Calu3 (cell line): ENCODE data around the gene FAM50A. TPM values are rescaled to one million over a fixed set of nuclear protein-coding genes. Genes with fewer than 3 reads are reported as not detected.

Source experiments
- BruUV-seq: library from RNA; stranded (reverse); fragments of 400-500 nt; replicated peaks from 2 replicates; lab custom pipeline; 2021; lab: Mats Ljungman, UMichigan
- CTCF ChIA-PET: fragments of 300-600 bp; sonication (Branson Sonifier 250); formaldehyde crosslinking; loops from one replicate; lab custom pipeline; 2022; ENCODE audit warnings: antibody characterized with exemption; lab: Charles Lee
- DNase-seq: peaks from one replicate; pipeline ENCODE4 v3.0.0; 2022
- H3K27ac Mint-ChIP-seq: one replicate; pipeline ENCODE4 v1.8.0; 2022; ENCODE audit warnings: mixed read lengths; ENCODE audit not compliant: unreplicated experiment
- H3K27me3 Mint-ChIP-seq: one replicate; pipeline ENCODE4 v1.8.0; 2022; ENCODE audit warnings: mixed read lengths; ENCODE audit not compliant: unreplicated experiment
- H3K36me3 Mint-ChIP-seq: one replicate; pipeline ENCODE4 v1.8.0; 2022; ENCODE audit warnings: mild to moderate bottlenecking, moderate library complexity, mixed read lengths; ENCODE audit not compliant: insufficient read depth, unreplicated experiment
- H3K4me1 Mint-ChIP-seq: one replicate; pipeline ENCODE4 v1.8.0; 2022; ENCODE audit warnings: mild to moderate bottlenecking, low read depth, mixed read lengths; ENCODE audit not compliant: unreplicated experiment
- H3K4me3 Mint-ChIP-seq: one replicate; pipeline ENCODE4 v1.8.0; 2022; ENCODE audit warnings: mild to moderate bottlenecking, low read depth, moderate library complexity, mixed read lengths; ENCODE audit not compliant: unreplicated experiment
- H3K9me3 Mint-ChIP-seq: one replicate; pipeline ENCODE4 v1.8.0; 2022; ENCODE audit warnings: low read depth, mixed read lengths; ENCODE audit not compliant: unreplicated experiment
- intact Hi-C: fragments of 100-400 bp; cut with micrococcal nuclease; formaldehyde crosslinking; loops from one replicate; pipeline ENCODE4 v1.10.0; 2022; ENCODE audit not compliant: unreplicated experiment
- total RNA-seq: library from RNA; stranded (reverse); gene quantifications from 2 replicates; pipeline ENCODE4 v1.2.3, GENCODE V29; 2022
- TF ChIP-seq, protein P1 (sequence below): fragments of 200-600 bp; IDR thresholded peaks from one replicate; pipeline ENCODE4 v1.8.0; 2022; ENCODE audit warnings: antibody characterized with exemption; ENCODE audit not compliant: unreplicated experiment

The FAM50A gene
- total RNA-seq, 1 experiment from 2014 or later: 88.9 TPM

- DNase-seq: peak; percentile 39
- TF ChIP-seq, protein P1, sequence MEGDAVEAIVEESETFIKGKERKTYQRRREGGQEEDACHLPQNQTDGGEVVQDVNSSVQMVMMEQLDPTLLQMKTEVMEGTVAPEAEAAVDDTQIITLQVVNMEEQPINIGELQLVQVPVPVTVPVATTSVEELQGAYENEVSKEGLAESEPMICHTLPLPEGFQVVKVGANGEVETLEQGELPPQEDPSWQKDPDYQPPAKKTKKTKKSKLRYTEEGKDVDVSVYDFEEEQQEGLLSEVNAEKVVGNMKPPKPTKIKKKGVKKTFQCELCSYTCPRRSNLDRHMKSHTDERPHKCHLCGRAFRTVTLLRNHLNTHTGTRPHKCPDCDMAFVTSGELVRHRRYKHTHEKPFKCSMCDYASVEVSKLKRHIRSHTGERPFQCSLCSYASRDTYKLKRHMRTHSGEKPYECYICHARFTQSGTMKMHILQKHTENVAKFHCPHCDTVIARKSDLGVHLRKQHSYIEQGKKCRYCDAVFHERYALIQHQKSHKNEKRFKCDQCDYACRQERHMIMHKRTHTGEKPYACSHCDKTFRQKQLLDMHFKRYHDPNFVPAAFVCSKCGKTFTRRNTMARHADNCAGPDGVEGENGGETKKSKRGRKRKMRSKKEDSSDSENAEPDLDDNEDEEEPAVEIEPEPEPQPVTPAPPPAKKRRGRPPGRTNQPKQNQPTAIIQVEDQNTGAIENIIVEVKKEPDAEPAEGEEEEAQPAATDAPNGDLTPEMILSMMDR: no peak
- Mint-ChIP-seq H3K4me1 (peaks cover 11% of the 10 kb centered on the region), H3K27ac (no peak overlapping the region), H3K36me3 (peaks cover 67% of the 10 kb centered on the region), H3K4me3 (peak overlapping the region; percentile 68), H3K9me3 (no peaks in the 10 kb centered on the region), H3K27me3 (no peaks in the 10 kb centered on the region)
- BruUV-seq: no TSS peak
- intact Hi-C loops: no loop called here
- CTCF ChIA-PET: interaction anchor here (0.8 to 0.9 kb wide), 2 partner anchors 14 to 31 kb away, joined by 3 read pairs; no protein-coding TSS in a partner anchor
Measured at GRCh38 chrX:154486052-154486395, 42.1 kb downstream of the FAM50A start.

DNA sequence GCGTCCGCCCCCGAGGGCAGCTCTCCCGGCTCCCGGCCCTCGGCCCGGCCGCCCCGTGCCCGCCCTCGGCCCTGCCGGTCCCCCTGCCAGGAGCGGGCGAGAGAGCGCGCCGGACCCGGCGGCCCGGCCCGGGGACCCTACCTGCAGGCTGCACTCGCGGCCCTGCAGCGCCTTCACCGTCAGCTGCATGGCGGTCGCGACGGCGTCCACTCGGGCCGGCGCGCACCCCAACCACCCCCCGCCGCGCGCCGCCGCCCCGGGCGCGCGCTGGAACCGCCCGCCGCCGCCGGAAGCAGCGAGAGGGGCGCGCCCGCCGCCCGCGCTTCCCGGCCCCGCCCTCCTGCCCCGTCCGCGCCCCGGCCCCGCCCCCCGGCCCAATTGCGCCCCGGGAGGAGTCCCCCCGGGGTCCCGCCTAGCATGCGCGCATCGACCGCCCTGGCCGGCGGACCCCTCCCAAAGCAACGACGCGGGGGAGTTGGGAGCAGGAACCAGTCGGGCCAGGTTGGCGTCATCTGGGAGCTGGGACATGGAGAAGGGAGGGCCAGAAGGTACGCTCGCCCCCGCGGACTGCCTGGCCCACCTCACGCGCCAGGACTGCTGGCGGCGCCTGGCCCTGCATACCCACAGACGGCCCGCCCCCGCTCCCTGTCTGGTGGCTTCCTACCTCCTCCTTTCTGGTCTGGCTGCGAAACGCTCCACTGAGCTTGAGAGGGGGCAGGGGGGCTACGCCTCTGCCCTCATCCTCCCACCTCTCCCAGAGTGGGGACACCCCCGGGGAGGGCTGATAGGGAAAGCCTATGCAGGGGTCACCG is 42.7 kb downstream of the FAM50A start, which contains the start of gene UBL4A:
Gene UBL4A (minus strand): TSS at position 220 of the 812 bp plus-strand sequence. CDS start 31 bp downstream, at position 189.
- H3K4me1 Mint-ChIP-seq: peaks cover 11% of the 10 kb centered on the region
- peak; percentile 78 for DNase-seq
- H3K27me3 Mint-ChIP-seq: no peaks in the 10 kb centered on the region
- H3K4me3 Mint-ChIP-seq: peak within 1 kb of the TSS; percentile 68
- no peaks in the 10 kb centered on the region for H3K9me3 Mint-ChIP-seq
- no TSS peak for BruUV-seq
- CTCF ChIA-PET: interaction anchor here (0.8 to 1.5 kb wide), 3 partner anchors 11 to 30 kb away, joined by 3 read pairs; no protein-coding TSS in a partner anchor
- intact Hi-C loops: no loop called here
- TF ChIP-seq, protein P1: no peak
- H3K27ac Mint-ChIP-seq: peak within 1 kb of the TSS; percentile 63
- H3K36me3 Mint-ChIP-seq: peaks cover 72% of the 10 kb centered on the region

- no peak for DNase-seq
- Mint-ChIP-seq H3K27me3 (no peaks in the 10 kb centered on the region), H3K4me3 (peak overlapping the region; percentile 80), H3K9me3 (no peaks in the 10 kb centered on the region), H3K27ac (no peak overlapping the region), H3K36me3 (peaks cover 69% of the 10 kb centered on the region), H3K4me1 (peaks cover 11% of the 10 kb centered on the region)
- intact Hi-C loops: no loop called here
- CTCF ChIA-PET: interaction anchor here (1.5 kb wide), 1 partner anchor 10 kb away, joined by 3 read pairs; no protein-coding TSS in a partner anchor
- TF ChIP-seq, protein P1: no peak
- BruUV-seq: no TSS peak
Measured at GRCh38 chrX:154487518-154488290, 43.8 kb downstream of the FAM50A start.

DNA sequence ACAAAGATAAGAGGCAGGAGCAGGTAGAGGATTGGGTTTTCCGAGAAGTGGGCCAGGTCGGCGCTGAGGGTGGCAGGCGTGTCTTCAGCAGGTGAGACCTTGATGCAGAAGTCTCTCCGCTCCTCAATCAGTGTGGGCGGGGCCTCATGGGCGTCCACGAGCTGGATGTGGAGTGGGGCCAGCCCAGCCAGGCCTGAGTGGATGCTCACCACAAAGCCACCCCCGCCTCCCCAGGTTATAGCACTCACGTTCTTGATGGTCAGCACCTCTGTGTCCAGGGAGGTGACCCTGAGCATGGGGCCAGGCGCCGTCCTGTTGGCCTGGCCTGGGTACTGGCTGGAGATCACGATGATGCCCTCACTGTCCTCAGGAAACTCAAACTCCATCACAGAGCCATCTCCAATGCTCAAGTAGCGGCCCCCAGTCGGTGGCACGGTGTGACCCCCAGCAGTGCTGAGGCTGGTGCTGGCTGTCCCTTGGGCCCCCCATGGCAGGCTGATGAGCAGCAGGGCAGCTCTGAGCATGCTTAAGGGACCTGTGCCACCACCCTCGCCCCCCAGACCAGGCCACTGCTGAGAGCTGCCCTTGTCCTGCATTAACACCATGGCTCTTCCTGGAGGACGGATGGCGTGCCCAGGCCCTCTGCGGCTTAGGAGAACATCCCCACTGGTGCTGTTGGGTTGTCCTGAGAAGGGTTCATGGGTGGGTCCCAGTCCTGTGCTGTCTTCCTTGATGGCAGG is 44.6 kb downstream of the FAM50A start:
- CTCF ChIA-PET: no interaction called here
- intact Hi-C loops: no loop called here
- BruUV-seq: no TSS peak

More for the DNA sequence above, 44.6 kb downstream of the FAM50A start:
- TF ChIP-seq, protein P1: no peak
- peaks cover 62% of the 10 kb centered on the region for H3K36me3 Mint-ChIP-seq
- peaks cover 11% of the 10 kb centered on the region for H3K4me1 Mint-ChIP-seq
- no peak overlapping the region for H3K27ac Mint-ChIP-seq
- no peaks in the 10 kb centered on the region for H3K9me3 Mint-ChIP-seq
- peak overlapping the region; percentile 80 for H3K4me3 Mint-ChIP-seq
- no peak for DNase-seq
- H3K27me3 Mint-ChIP-seq: no peaks in the 10 kb centered on the region
